H1 (cell line): ENCODE results near the gene IGFBP4. TPM values are rescaled to one million over a fixed set of nuclear protein-coding genes. Genes with fewer than 3 reads are reported as not detected.

Experiments used
- CHD7 ChIP-seq: fragments of 300-600 bp; sonication (generic); IDR thresholded peaks from 2 replicates; pipeline ENCODE4 v1.7.1; 2012; ENCODE audit warnings: low read length, moderate library complexity, mild to moderate bottlenecking, inconsistent platforms; ENCODE audit not compliant: insufficient replicate concordance
- CTCF ChIP-seq, 3 experiments: IDR thresholded peaks; 1 replicate in 2 of 3; 2 replicates in 1 of 3; pipeline versions ENCODE4 v1.5.1 to v1.6.1; 2011; ENCODE audit warnings: low read length in 3 of 3, mild to moderate bottlenecking in 3 of 3, inconsistent platforms in 2 of 3, low read depth in 1 of 3, moderate library complexity in 1 of 3; ENCODE audit not compliant: insufficient read depth in 1 of 3; ENCODE audit errors: control extremely low read depth in 1 of 3
- FOSL1 ChIP-seq: IDR thresholded peaks from 2 replicates; pipeline ENCODE4 v1.6.1; 2011; ENCODE audit warnings: mild to moderate bottlenecking, low read depth, low read length, moderate library complexity; ENCODE audit not compliant: insufficient read depth
- SIX5 ChIP-seq: IDR thresholded peaks from 2 replicates; pipeline ENCODE4 v1.6.1; 2011; ENCODE audit warnings: mild to moderate bottlenecking, low read depth, low read length
- polyA plus RNA-seq, 7 experiments: library from polyadenylated mRNA; depleted of rRNA in 3 of 7; stranded (reverse) in 5 of 7; unstranded in 2 of 7; fragments of >200 nt in 5 of 7; fragments of 200-250 nt in 2 of 7; gene quantifications; 1 replicate in 5 of 7; 2 replicates in 1 of 7; 4 replicates in 1 of 7; pipeline versions ENCODE4 v1.2.1 to v1.2.3, GENCODE V29; 2011 to 2013; ENCODE audit warnings: missing spikeins in 2 of 7, mixed read lengths in 2 of 7
- total RNA-seq: library from RNA; stranded (reverse); fragmentation: NEBNext Ultra II Directional; extraction: Animal tissue kit (Norgen Biotek cat#: 25700); gene quantifications from 2 replicates; pipeline ENCODE4 v1.2.1, GENCODE V29; 2021

IGFBP4 gene
- total and polyA plus RNA-seq, 2 of the 8 experiments (the other 6 are each of a cell fraction or from before 2014, with no cell fraction given), result 85.5 to 105 TPM

- no peak for TF ChIP-seq CHD7
- TF ChIP-seq CTCF (IDR thresholded peaks at IDR 0.05; ENCODE audit: control extremely low read depth in 1 of 3, insufficient read depth in 1 of 3, low read depth in 1 of 3, low read length in 3 of 3), result no peak
- no peak for TF ChIP-seq FOSL1
- TF ChIP-seq SIX5, result no peak
Observed at GRCh38 chr17:40472733-40473452, 29.6 kb downstream of the IGFBP4 start (continued).
